Activated CD4-positive, alpha-beta memory T cell treated with anti-CD3 and anti-CD28 coated beads for 36 hours (primary cell): ENCODE results near the gene POLE3. TPM values are rescaled to one million over a fixed set of nuclear protein-coding genes. Genes with fewer than 3 reads are reported as not detected.
"Not testable (repeated sequence)": the region's sequence is repeated elsewhere in the genome, so short reads cannot be mapped to it uniquely, and the experiment has no call there.

Source experiments
- CTCF ChIA-PET: fragments of 350-600 bp; sonication (Branson Sonifier 250); formaldehyde crosslinking; loops from one replicate; lab custom pipeline; 2021; ENCODE audit warnings: antibody characterized with exemption, inconsistent platforms; lab: Charles Lee
- POLR2A ChIA-PET: fragments of 350-600 bp; sonication (Branson Sonifier 250); formaldehyde crosslinking; loops from one replicate; lab custom pipeline; 2021; ENCODE audit warnings: antibody characterized with exemption; lab: Charles Lee
- DNase-seq: peaks from one replicate; pipeline ENCODE4 v3.0.0-alpha.2; 2020
- H3K27ac Mint-ChIP-seq: one replicate; pipeline ENCODE4 v1.8.0; 2021; ENCODE audit warnings: mixed read lengths
- H3K27me3 Mint-ChIP-seq: one replicate; pipeline ENCODE4 v1.8.0; 2021; ENCODE audit warnings: mixed read lengths
- H3K36me3 Mint-ChIP-seq: one replicate; pipeline ENCODE4 v1.8.0; 2021; ENCODE audit warnings: mixed read lengths
- H3K4me1 Mint-ChIP-seq: one replicate; pipeline ENCODE4 v1.8.0; 2021; ENCODE audit warnings: low read depth, mixed read lengths
- H3K4me3 Mint-ChIP-seq: one replicate; pipeline ENCODE4 v1.8.0; 2021; ENCODE audit warnings: mild to moderate bottlenecking, mixed read lengths
- H3K9me3 Mint-ChIP-seq: one replicate; pipeline ENCODE4 v1.8.0; 2021; ENCODE audit warnings: mixed read lengths
- intact Hi-C: fragments of 100-400 bp; cut with micrococcal nuclease; formaldehyde crosslinking; loops from one replicate; pipeline ENCODE4 v1.15.1; 2023
- total RNA-seq, 2 experiments: library from RNA; stranded (reverse); gene quantifications; one replicate each; pipeline ENCODE4 v1.2.3, GENCODE V29; 2021

POLE3 gene
- 10 to 100 TPM; 44.3 to 45.0 TPM for total RNA-seq

DNA sequence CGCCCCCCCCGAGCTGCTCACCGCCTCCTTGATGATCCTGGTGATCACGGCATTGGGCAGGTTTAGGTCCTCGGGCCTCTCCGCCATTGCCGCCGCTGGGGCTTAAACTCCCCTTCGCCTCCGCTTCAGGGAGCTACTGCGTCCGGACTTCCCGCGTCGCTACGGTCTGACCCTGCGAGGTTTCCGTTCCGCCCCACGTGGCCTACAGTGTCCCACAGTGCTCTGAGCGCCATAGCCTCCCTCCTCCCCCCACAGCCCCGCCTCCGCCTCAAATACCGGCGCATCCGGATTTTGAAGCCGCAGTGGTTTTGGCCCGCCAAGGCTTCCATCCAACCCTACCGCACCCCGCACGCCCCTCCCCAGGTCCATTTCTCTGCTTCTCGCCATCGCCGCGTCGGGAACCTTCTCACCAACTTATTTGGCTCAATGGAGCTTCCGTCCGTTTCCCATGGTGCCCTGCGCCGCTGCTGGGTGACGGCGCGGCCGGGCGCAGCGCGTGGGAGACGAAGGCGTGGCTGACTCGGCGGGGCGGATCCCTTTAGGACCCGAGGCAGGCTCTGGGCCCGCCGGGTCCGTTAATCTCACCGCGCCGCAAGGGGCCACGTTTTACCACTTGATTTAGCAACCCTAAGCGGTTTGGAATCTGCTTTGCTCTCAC is at the start of gene POLE3, which contains the start of gene C9orf43:
POLE3 (minus strand) TSS at position 469 of the 658 bp plus-strand sequence; CDS start at position 87, 382 bp downstream.
C9orf43 (plus strand) TSS at position 541 of the 658 bp plus-strand sequence. CDS start 2,747 bp downstream, outside the sequence.
- Mint-ChIP-seq H3K36me3 (peaks cover 32% of the 10 kb centered on the region), H3K4me1 (peaks cover 36% of the 10 kb centered on the region), H3K27ac (peak within 1 kb of the TSS; percentile 100), H3K4me3 (peak within 1 kb of the TSS; percentile 98), H3K27me3 (no peaks in the 10 kb centered on the region), H3K9me3 (no peaks in the 10 kb centered on the region)
- ChIA-PET POLR2A (interaction anchor here (0.6 to 2.2 kb wide), 18 partner anchors 10 to 975 kb away, joined by 3 to 26 read pairs (median 4); partner anchors contain the start of genes ALAD, BSPRY, CDC26 and FKBP15), CTCF (interaction anchor here (0.6 to 1.7 kb wide), 15 partner anchors 9 to 271 kb away, joined by 3 to 28 read pairs (median 4); partner anchors contain the start of genes ALAD, BSPRY, CDC26 and PRPF4)
- peak; percentile 97 for DNase-seq
- intact Hi-C loops = loop anchor here (1.0 to 2.0 kb wide), 9 partner anchors 9 to 1374 kb away; partner anchors contain the start of genes ALAD, CDC26, FKBP15 and HDHD3

- Mint-ChIP-seq H3K9me3 (no peaks in the 10 kb centered on the region), H3K4me1 (peaks cover 4% of the 10 kb centered on the region), H3K4me3 (no peak overlapping the region), H3K27ac (no peak overlapping the region), H3K27me3 (no peaks in the 10 kb centered on the region), H3K36me3 (no peaks in the 10 kb centered on the region)
- POLR2A ChIA-PET = no interaction called here
- intact Hi-C loops = loop anchor here (5.0 kb wide), 1 partner anchor 61 kb away; no protein-coding TSS in a partner anchor
- CTCF ChIA-PET = interaction anchor here (1.2 to 2.4 kb wide), 2 partner anchors 10 to 11 kb away, joined by 3 to 10 read pairs; no protein-coding TSS in a partner anchor
- DNase-seq = no peak
These were observed 45.8 kb upstream of the POLE3 start for GRCh38 chr9:113456235-113456634.

DNA sequence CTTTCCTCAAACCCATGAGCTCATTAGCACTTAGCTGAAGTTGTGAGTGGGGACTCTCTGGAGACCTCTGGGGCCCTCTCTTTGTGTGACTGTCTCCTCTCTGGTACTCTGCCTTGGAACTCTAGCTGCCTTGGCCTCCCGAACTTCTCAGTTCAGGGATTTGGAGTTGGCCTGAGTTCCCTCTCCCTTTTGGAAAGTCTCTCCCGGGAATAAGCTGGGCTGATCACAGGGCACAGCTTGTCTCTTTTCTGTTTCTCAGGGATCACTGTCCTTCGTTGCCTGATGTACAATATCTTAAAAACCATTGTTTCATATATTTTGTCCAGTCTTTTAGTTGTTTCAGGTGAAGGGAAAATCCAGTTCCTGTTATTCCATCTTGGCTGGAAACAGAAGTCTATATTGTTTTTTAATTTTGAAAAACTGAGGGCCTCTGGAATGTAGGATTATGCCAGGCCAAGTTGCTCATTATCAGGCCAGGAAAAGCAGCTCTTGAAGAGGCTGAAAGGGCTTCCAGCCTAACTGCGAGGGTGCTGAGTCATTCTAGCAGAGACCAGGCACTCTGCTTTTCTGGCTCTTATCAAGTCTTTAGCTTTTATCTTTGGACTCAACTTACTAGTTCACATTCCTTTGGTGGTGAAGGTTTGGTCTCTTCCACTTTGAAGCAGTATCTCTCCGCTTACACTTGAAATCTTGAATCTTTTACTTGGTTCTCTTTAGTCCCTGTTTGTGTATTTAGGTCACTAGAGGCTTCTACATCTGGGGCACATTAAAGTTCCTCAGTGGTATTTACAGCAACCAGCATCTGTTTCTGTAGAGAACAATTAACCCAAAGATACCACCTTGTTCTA is 44.7 kb upstream of the POLE3 start:
- H3K4me1 Mint-ChIP-seq = peaks cover 4% of the 10 kb centered on the region
- no peaks in the 10 kb centered on the region for H3K36me3 Mint-ChIP-seq
- intact Hi-C loops = loop anchor here (5.0 kb wide), 1 partner anchor 62 kb away; no protein-coding TSS in a partner anchor
- CTCF ChIA-PET = interaction anchor here (0.6 to 2.6 kb wide), 8 partner anchors 9 to 226 kb away, joined by 3 to 20 read pairs (median 6); no protein-coding TSS in a partner anchor
- POLR2A ChIA-PET = no interaction called here
- H3K27ac Mint-ChIP-seq = no peak overlapping the region
- peak; percentile 25 for DNase-seq
- H3K27me3 Mint-ChIP-seq = no peaks in the 10 kb centered on the region
- H3K4me3 Mint-ChIP-seq = no peak overlapping the region
- H3K9me3 Mint-ChIP-seq = no peaks in the 10 kb centered on the region

GRCh38 chr9:113452113-113452605 is 41.7 kb upstream of the POLE3 start:
- H3K4me1 Mint-ChIP-seq = peaks cover 4% of the 10 kb centered on the region
- H3K4me3 Mint-ChIP-seq = no peak overlapping the region
- H3K27ac Mint-ChIP-seq = no peak overlapping the region
- ChIA-PET CTCF (interaction anchor here (0.8 to 2.4 kb wide), 3 partner anchors 130 to 205 kb away, joined by 3 to 15 read pairs (median 12); no protein-coding TSS in a partner anchor), POLR2A (interaction anchor here (0.7 kb wide), 1 partner anchor 9 kb away, joined by 3 read pairs; no protein-coding TSS in a partner anchor)
- H3K27me3 Mint-ChIP-seq = no peaks in the 10 kb centered on the region
- DNase-seq = no peak
- no peaks in the 10 kb centered on the region for H3K9me3 Mint-ChIP-seq
- intact Hi-C loops = no loop called here
- H3K36me3 Mint-ChIP-seq = no peaks in the 10 kb centered on the region

DNA sequence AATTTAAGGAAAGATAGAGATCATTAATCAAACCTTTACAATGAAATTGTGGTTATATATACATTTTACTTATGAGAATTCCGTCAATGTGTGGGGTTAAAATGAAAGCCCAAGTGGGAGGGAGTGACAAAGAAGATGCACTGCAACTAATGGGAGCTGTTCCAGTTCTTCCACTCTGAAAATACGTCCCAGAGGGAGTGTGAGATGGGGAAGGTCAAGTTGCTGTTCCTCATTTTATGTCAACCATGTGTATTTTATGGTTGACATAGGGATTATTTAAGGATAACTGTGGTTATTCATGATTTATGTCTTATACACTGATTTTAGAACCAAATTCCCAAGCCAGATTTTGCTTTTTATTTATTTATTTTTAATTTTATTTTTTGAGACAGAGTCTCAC is 38.9 kb upstream of the POLE3 start:
- Mint-ChIP-seq H3K9me3 (no peaks in the 10 kb centered on the region), H3K36me3 (no peaks in the 10 kb centered on the region), H3K4me3 (no peak overlapping the region), H3K27me3 (no peaks in the 10 kb centered on the region), H3K27ac (no peak overlapping the region), H3K4me1 (no peaks in the 10 kb centered on the region)
- POLR2A ChIA-PET = no interaction called here
- intact Hi-C loops = no loop called here
- DNase-seq = no peak
- CTCF ChIA-PET = interaction anchor here (6.6 to 7.0 kb wide), 2 partner anchors 141 to 207 kb away, joined by 110 to 250 read pairs; no protein-coding TSS in a partner anchor

GRCh38 chr9:113446323-113446740 is 35.9 kb upstream of the POLE3 start:
- Mint-ChIP-seq H3K36me3 (no peaks in the 10 kb centered on the region), H3K9me3 (no peaks in the 10 kb centered on the region), H3K4me3 (no peak overlapping the region), H3K4me1 (no peaks in the 10 kb centered on the region), H3K27ac (peak overlapping the region; percentile 55), H3K27me3 (no peaks in the 10 kb centered on the region)
- intact Hi-C loops = loop anchor here (2.0 kb wide), 3 partner anchors 134 to 212 kb away; no protein-coding TSS in a partner anchor
- ChIA-PET CTCF (interaction anchor here (0.6 to 7.0 kb wide), 35 partner anchors 9 to 563 kb away, joined by 3 to 250 read pairs (median 4); partner anchors contain the start of genes ALAD, C9orf43, CDC26 and POLE3), POLR2A (no interaction called here)
- no peak for DNase-seq

- Mint-ChIP-seq H3K36me3 (no peaks in the 10 kb centered on the region), H3K4me3 (no peak overlapping the region), H3K27ac (no peak overlapping the region), H3K27me3 (no peaks in the 10 kb centered on the region), H3K9me3 (no peaks in the 10 kb centered on the region), H3K4me1 (no peaks in the 10 kb centered on the region)
- POLR2A ChIA-PET = no interaction called here
- DNase-seq = no peak
- CTCF ChIA-PET = interaction anchor here (2.2 to 7.0 kb wide), 8 partner anchors 41 to 212 kb away, joined by 8 to 250 read pairs (median 14); partner anchors contain the start of gene ALAD
- intact Hi-C loops = no loop called here
These were observed 34.3 kb upstream of the POLE3 start for GRCh38 chr9:113444736-113445135.

DNA sequence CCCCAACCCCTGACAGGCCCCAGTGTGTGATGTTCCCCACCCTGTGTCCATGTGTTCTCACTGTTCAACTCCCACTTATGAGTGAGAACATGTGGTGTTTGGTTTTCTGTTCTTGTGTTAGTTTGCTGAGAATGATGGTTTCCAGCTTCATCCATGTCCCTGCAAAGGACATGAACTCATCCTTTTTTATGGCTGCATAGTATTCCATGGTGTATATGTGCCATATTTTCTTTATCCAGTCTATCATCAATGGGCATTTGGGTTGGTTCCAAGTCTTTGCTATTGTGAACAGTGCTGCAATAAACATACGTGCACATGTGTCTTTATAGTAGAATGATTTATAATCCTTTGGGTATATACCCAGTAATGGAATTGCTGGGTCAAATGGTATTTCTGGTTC is 27.2 kb upstream of the POLE3 start:
- POLR2A ChIA-PET, H3K4me1 Mint-ChIP-seq, DNase-seq, H3K27ac Mint-ChIP-seq, intact Hi-C loops, H3K27me3 Mint-ChIP-seq, H3K36me3 Mint-ChIP-seq, H3K9me3 Mint-ChIP-seq, CTCF ChIA-PET, H3K4me3 Mint-ChIP-seq: not testable (repeated sequence)

GRCh38 chr9:113436728-113437515 is 26.4 kb upstream of the POLE3 start:
- intact Hi-C loops = no loop called here
- DNase-seq = no peak
- no peak overlapping the region for H3K27ac Mint-ChIP-seq
- no peaks in the 10 kb centered on the region for H3K36me3 Mint-ChIP-seq
- POLR2A ChIA-PET = no interaction called here
- CTCF ChIA-PET = no interaction called here
- no peaks in the 10 kb centered on the region for H3K4me1 Mint-ChIP-seq
- no peaks in the 10 kb centered on the region for H3K9me3 Mint-ChIP-seq
- H3K4me3 Mint-ChIP-seq = no peak overlapping the region
- no peaks in the 10 kb centered on the region for H3K27me3 Mint-ChIP-seq

- CTCF ChIA-PET = interaction anchor here (1.0 to 1.2 kb wide), 2 partner anchors 15 to 225 kb away, joined by 5 to 6 read pairs; no protein-coding TSS in a partner anchor
- Mint-ChIP-seq H3K27ac (no peak overlapping the region), H3K4me3 (no peak overlapping the region), H3K4me1 (no peaks in the 10 kb centered on the region), H3K36me3 (no peaks in the 10 kb centered on the region), H3K27me3 (no peaks in the 10 kb centered on the region), H3K9me3 (no peaks in the 10 kb centered on the region)
- intact Hi-C loops = no loop called here
- no peak for DNase-seq
- POLR2A ChIA-PET = no interaction called here
These were observed 20.7 kb upstream of the POLE3 start for GRCh38 chr9:113431191-113431590.
